WERI-Rb-1 (cell line): ENCODE results near the gene EPHA8.

ENCODE experiments used
- DNase-seq: peaks from one replicate; pipeline ENCODE4 v3.0.0-alpha.2; 2020
- H3K27ac ChIP-seq: fragments of 250-450 bp; sonication (Bioruptor Pico); 2 replicates; pipeline ENCODE4 v1.5.1; 2020; ENCODE audit warnings: mild to moderate bottlenecking, moderate library complexity
- H3K27me3 ChIP-seq: fragments of 250-450 bp; sonication (Bioruptor Pico); 2 replicates; pipeline ENCODE4 v1.5.1; 2021; ENCODE audit warnings: mild to moderate bottlenecking, low read depth, moderate library complexity; ENCODE audit not compliant: insufficient read depth, severe bottlenecking
- H3K36me3 ChIP-seq: fragments of 250-450 bp; sonication (Bioruptor Pico); 2 replicates; pipeline ENCODE4 v1.5.1; 2020; ENCODE audit warnings: mild to moderate bottlenecking, moderate library complexity
- H3K4me3 ChIP-seq: 2 replicates; pipeline ENCODE4 v1.5.1; 2011; ENCODE audit warnings: low read depth, mild to moderate bottlenecking, control low read depth, low read length
- H3K9me3 ChIP-seq: fragments of 250-450 bp; sonication (Bioruptor Pico); 2 replicates; pipeline ENCODE4 v1.5.1; 2021; ENCODE audit warnings: mild to moderate bottlenecking, moderate library complexity; ENCODE audit not compliant: severe bottlenecking
- TF ChIP-seq, protein P1 (sequence below): IDR thresholded peaks from 2 replicates; pipeline ENCODE4 v1.5.1; 2011; ENCODE audit warnings: low read depth, mild to moderate bottlenecking, control low read depth, inconsistent platforms, low read length

The EPHA8 gene

DNA sequence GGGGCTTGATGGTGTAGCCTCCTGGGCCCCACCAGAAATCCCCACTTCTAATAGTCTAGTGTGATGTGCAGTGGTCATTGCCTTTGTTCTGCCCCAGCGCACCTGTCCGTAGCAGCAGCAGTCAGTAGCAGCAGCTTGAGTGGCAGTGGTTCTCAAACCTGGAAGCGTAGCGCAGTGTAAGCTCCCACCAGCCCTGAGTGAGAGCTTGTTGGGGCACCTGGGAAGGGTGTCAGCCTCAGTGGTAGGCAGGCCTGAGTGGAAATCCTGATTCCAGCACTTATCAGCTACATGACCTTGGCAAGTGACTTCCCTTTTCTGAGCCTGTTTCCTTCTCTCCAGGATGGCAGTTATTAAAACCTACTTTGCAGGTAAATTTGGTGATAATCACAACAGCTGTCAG, 41.6 kb upstream of the EPHA8 start:
- no peaks in the 10 kb centered on the region for H3K9me3 ChIP-seq
- H3K27me3 ChIP-seq, result no peaks in the 10 kb centered on the region
- H3K36me3 ChIP-seq, result peaks cover 81% of the 10 kb centered on the region
- DNase-seq, result no peak
- no peak overlapping the region for H3K27ac ChIP-seq
- no peak overlapping the region for H3K4me3 ChIP-seq
- TF ChIP-seq, protein P1, sequence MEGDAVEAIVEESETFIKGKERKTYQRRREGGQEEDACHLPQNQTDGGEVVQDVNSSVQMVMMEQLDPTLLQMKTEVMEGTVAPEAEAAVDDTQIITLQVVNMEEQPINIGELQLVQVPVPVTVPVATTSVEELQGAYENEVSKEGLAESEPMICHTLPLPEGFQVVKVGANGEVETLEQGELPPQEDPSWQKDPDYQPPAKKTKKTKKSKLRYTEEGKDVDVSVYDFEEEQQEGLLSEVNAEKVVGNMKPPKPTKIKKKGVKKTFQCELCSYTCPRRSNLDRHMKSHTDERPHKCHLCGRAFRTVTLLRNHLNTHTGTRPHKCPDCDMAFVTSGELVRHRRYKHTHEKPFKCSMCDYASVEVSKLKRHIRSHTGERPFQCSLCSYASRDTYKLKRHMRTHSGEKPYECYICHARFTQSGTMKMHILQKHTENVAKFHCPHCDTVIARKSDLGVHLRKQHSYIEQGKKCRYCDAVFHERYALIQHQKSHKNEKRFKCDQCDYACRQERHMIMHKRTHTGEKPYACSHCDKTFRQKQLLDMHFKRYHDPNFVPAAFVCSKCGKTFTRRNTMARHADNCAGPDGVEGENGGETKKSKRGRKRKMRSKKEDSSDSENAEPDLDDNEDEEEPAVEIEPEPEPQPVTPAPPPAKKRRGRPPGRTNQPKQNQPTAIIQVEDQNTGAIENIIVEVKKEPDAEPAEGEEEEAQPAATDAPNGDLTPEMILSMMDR, result no peak

DNA sequence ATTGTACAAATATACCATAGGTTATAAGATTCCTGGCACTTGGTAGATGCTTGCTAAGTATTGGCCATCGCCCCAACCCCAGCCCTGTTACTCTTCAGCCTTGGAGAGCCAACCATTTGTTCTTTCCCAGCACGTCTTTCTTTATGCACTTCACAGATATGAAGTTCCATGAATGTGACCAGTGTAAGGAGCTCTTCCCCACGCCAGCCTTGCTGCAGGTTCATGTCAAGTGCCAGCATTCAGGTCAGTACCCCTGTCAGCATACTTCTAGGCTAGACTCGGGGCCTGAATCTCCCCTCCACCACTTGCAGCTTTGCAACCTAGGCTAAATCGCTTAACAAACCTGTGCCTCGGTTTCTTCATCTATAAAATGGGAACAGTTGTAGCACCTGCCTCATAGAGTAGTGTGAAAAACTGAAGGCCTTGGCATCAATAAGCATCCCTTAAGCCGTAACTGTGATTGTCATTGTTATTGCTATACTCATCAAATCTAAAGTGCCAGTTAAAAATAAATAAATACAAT, 41.0 kb upstream of the EPHA8 start:
- peaks cover 81% of the 10 kb centered on the region for H3K36me3 ChIP-seq
- H3K9me3 ChIP-seq, result no peaks in the 10 kb centered on the region
- no peak overlapping the region for H3K27ac ChIP-seq
- DNase-seq, result no peak
- no peaks in the 10 kb centered on the region for H3K27me3 ChIP-seq
- no peak overlapping the region for H3K4me3 ChIP-seq
- TF ChIP-seq, protein P1, result no peak

DNA sequence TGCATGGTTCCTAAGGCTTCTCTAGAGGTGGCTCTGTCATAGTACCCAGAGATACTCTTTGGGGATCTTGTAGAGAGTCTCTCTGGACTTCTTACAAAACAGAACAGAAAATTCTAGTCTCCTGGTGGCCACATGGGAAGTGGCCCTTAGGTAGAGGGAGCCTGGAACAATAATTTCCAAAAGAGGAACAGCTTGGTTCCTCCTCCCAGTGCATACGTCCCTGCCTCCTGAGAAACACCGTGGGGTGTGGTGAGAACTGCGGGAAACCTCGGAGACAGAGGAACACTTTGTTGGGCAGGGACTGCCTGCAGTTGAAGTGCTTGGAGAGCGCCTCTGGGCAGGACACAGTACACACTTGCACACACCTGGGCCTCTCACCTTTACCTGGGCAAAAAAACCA, 38.8 kb upstream of the EPHA8 start:
- H3K27me3 ChIP-seq, result no peaks in the 10 kb centered on the region
- DNase-seq, result no peak
- H3K36me3 ChIP-seq, result peaks cover 64% of the 10 kb centered on the region
- H3K27ac ChIP-seq, result no peak overlapping the region
- H3K4me3 ChIP-seq, result no peak overlapping the region
- TF ChIP-seq, protein P1, result no peak
- no peaks in the 10 kb centered on the region for H3K9me3 ChIP-seq

DNA sequence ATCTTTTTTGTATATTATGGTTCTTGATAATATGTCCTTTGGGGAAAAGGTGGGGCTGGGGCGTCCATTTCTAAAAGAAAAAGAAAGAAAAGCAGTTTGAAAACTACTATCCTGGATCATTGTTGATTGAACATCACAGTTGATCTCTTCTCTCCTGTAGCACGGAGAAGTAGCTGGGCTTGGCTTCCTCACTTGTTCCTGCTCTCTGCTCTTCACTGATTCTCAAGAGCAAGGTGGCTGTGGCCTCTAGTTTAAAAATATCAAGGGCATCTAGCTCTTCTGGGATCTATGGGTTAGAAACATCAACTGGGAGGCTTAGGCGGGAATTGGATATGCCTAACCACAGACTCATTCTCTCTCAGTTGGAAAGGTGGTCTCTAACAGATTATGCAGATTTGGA, 38.1 kb upstream of the EPHA8 start:
- TF ChIP-seq, protein P1, result no peak
- DNase-seq, result no peak
- no peak overlapping the region for H3K27ac ChIP-seq
- H3K4me3 ChIP-seq, result no peak overlapping the region
- H3K36me3 ChIP-seq, result peaks cover 60% of the 10 kb centered on the region
- H3K27me3 ChIP-seq, result no peaks in the 10 kb centered on the region
- H3K9me3 ChIP-seq, result no peaks in the 10 kb centered on the region

DNA sequence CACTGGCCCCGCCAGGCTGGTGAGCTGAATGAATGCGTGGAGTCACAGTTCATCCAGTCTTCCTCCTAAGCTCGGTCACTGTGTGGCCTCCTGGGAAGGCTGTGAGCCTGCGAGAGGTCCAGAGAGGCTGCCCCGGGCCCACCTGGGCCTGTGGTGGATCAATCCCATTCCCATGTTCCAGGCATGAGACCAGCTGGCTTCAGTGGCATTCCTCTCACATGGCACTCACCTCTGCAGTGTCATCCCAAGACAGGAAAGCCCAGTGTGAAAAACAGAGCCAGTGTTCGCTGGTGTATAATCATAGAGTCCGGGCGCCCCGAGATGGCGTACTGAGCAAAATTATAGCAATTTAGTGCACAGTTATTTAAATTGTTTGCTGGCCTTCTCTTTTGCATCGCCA, 37.6 kb upstream of the EPHA8 start:
- H3K4me3 ChIP-seq, result no peak overlapping the region
- DNase-seq, result no peak
- H3K9me3 ChIP-seq, result no peaks in the 10 kb centered on the region
- TF ChIP-seq, protein P1, result no peak
- no peaks in the 10 kb centered on the region for H3K27me3 ChIP-seq
- peaks cover 56% of the 10 kb centered on the region for H3K36me3 ChIP-seq
- H3K27ac ChIP-seq, result no peak overlapping the region

DNA sequence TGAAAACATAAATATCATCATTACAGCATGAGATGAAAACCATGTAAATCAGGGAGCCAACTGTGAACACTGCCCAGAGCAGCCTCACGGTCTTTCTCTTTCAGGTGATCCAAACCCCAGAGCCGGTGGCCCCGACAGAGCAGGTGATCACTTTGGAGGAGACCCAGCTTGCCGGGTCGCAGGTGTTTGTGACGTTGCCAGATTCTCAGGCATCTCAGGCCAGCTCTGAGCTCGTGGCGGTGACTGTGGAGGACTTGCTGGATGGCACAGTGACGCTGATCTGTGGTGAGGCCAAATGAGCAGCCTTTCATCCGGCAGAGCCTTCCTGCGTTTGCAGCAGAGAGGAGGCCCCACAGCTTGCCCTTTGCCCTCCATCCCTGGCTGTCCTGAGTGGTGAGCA, 37.2 kb upstream of the EPHA8 start:
- no peak for DNase-seq
- H3K36me3 ChIP-seq, result peaks cover 52% of the 10 kb centered on the region
- H3K9me3 ChIP-seq, result no peaks in the 10 kb centered on the region

More for the DNA sequence above, 37.2 kb upstream of the EPHA8 start:
- no peak overlapping the region for H3K4me3 ChIP-seq
- H3K27me3 ChIP-seq, result no peaks in the 10 kb centered on the region
- TF ChIP-seq, protein P1, result no peak
- no peak overlapping the region for H3K27ac ChIP-seq
